Trophoblast cell (in vitro differentiated cells and primary cell): ENCODE data around the gene BCL11B.

ENCODE experiments used
- DNase-seq, 2 donors: peaks; one replicate each; pipeline ENCODE4 v3.0.0-alpha.2; 2016
- H2AFZ ChIP-seq: 2 replicates; pipeline ENCODE4 v1.6.1; 2013; ENCODE audit warnings: low read length, moderate library complexity, mild to moderate bottlenecking; ENCODE audit not compliant: insufficient read depth, poor library complexity
- H2AK5ac ChIP-seq: 2 replicates; pipeline ENCODE4 v1.6.1; 2013; ENCODE audit warnings: mild to moderate bottlenecking, low read length
- H2BK120ac ChIP-seq: 2 replicates; pipeline ENCODE4 v1.6.1; 2013; ENCODE audit warnings: low read length, mild to moderate bottlenecking, moderate library complexity; ENCODE audit not compliant: insufficient read depth, poor library complexity
- H2BK12ac ChIP-seq: 2 replicates; pipeline ENCODE4 v1.6.1; 2013; ENCODE audit warnings: mild to moderate bottlenecking, low read length, moderate library complexity
- H2BK5ac ChIP-seq: 2 replicates; pipeline ENCODE4 v1.6.1; 2013; ENCODE audit warnings: low read length, low read depth, moderate library complexity, mild to moderate bottlenecking; ENCODE audit not compliant: poor library complexity
- H3K14ac ChIP-seq: 2 replicates; pipeline ENCODE4 v1.6.1; 2013; ENCODE audit warnings: mild to moderate bottlenecking, low read length
- H3K18ac ChIP-seq: 2 replicates; pipeline ENCODE4 v1.6.1; 2013; ENCODE audit warnings: mild to moderate bottlenecking, low read length
- H3K23ac ChIP-seq: 2 replicates; pipeline ENCODE4 v1.6.1; 2013; ENCODE audit warnings: low read length
- H3K27ac ChIP-seq: 2 replicates; pipeline ENCODE4 v1.5.1; 2013; ENCODE audit warnings: low read depth, mild to moderate bottlenecking, inconsistent platforms, low read length, moderate library complexity
- H3K27me3 ChIP-seq: 2 replicates; pipeline ENCODE4 v1.6.1; 2013; ENCODE audit warnings: inconsistent platforms, mild to moderate bottlenecking, low read length, moderate library complexity; ENCODE audit not compliant: insufficient read depth
- H3K36me3 ChIP-seq, 2 experiments: 1 replicate in 1 of 2; 2 replicates in 1 of 2; pipeline ENCODE4 v1.6.1; 2013; ENCODE audit warnings: low read length in 2 of 2, mild to moderate bottlenecking in 2 of 2, moderate library complexity in 1 of 2; ENCODE audit not compliant: insufficient read depth in 2 of 2, control insufficient read depth in 1 of 2
- H3K4ac ChIP-seq: 2 replicates; pipeline ENCODE4 v1.6.1; 2013; ENCODE audit warnings: low read depth, mild to moderate bottlenecking, low read length, moderate library complexity
- H3K4me1 ChIP-seq, 2 experiments: 1 replicate in 1 of 2; 2 replicates in 1 of 2; pipeline ENCODE4 v1.6.1; 2013; ENCODE audit warnings: low read length in 2 of 2, mild to moderate bottlenecking in 2 of 2, moderate library complexity in 1 of 2; ENCODE audit not compliant: insufficient read depth in 2 of 2, control insufficient read depth in 1 of 2
- H3K4me2 ChIP-seq: 2 replicates; pipeline ENCODE4 v1.6.1; 2013; ENCODE audit warnings: inconsistent platforms, mild to moderate bottlenecking, low read length, moderate library complexity
- H3K4me3 ChIP-seq: 2 replicates; pipeline ENCODE4 v1.5.1; 2013; ENCODE audit warnings: mild to moderate bottlenecking, low read depth, low read length, inconsistent platforms
- H3K79me1 ChIP-seq: one replicate; pipeline ENCODE4 v1.6.1; 2013; ENCODE audit warnings: low read length
- H3K79me2 ChIP-seq: 2 replicates; pipeline ENCODE4 v1.6.1; 2013; ENCODE audit warnings: low read length, mild to moderate bottlenecking; ENCODE audit not compliant: control insufficient read depth, insufficient read depth, poor library complexity
- H3K9ac ChIP-seq: 2 replicates; pipeline ENCODE4 v1.6.1; 2013; ENCODE audit warnings: mild to moderate bottlenecking, low read length
- H3K9me3 ChIP-seq: 2 replicates; pipeline ENCODE4 v1.6.1; 2013; ENCODE audit warnings: low read depth, mild to moderate bottlenecking, control low read depth, inconsistent platforms, low read length; ENCODE audit not compliant: insufficient read depth
- H4K12ac ChIP-seq: 2 replicates; pipeline ENCODE4 v1.6.1; 2013; ENCODE audit warnings: low read depth, mild to moderate bottlenecking, low read length, moderate library complexity
- H4K8ac ChIP-seq: 2 replicates; pipeline ENCODE4 v1.6.1; 2013; ENCODE audit warnings: low read depth, mild to moderate bottlenecking, low read length, moderate library complexity
- H4K91ac ChIP-seq: one replicate; pipeline ENCODE4 v1.6.1; 2013; ENCODE audit warnings: low read depth, mild to moderate bottlenecking, low read length, moderate library complexity
- WGBS: extraction: QIAGEN DNeasy Blood & Tissue Kit; methylation state at CpG from one replicate; pipeline ENCODE4 v1.1.7; 2013; ENCODE audit warnings: missing lambda C conversion rate; ENCODE audit not compliant: insufficient read length, insufficient coverage; ENCODE audit errors: extremely low coverage; 5-methylcytosine and 5-hydroxymethylcytosine counted together

Gene BCL11B

GRCh38 chr14:99158646-99159165, 113.3 kb downstream of the BCL11B start:
- no peak for DNase-seq
- WGBS = no CpG with 5 or more reads among the region's 7 CpGs
- H3K79me2 ChIP-seq = no peaks in the 10 kb centered on the region

GRCh38 chr14:99158150-99158549, 113.8 kb downstream of the BCL11B start:
- Histone ChIP-seq H3K4me3 (no peak overlapping the region), H3K79me2 (no peaks in the 10 kb centered on the region), H3K4me1 (peaks cover 3 to 13% of the 10 kb centered on the region in 2 experiments), H2BK12ac (no peak overlapping the region), H2BK5ac (no peak overlapping the region), H3K9ac (no peak overlapping the region), H3K36me3 (no peaks in the 10 kb centered on the region), H3K23ac (no peak overlapping the region), H3K79me1 (no peaks in the 10 kb centered on the region), H3K14ac (no peak overlapping the region), H3K27me3 (no peaks in the 10 kb centered on the region), H2AK5ac (no peak overlapping the region), H4K8ac (no peak overlapping the region), H3K4me2 (no peak overlapping the region), H3K9me3 (peaks cover 5% of the 10 kb centered on the region), H3K18ac (no peak overlapping the region), H2BK120ac (no peak overlapping the region), H3K27ac (no peak overlapping the region), H3K4ac (no peak overlapping the region), H4K12ac (no peak overlapping the region), H2AFZ (no peak overlapping the region), H4K91ac (no peak overlapping the region)
- WGBS = no CpG with 5 or more reads among the region's 4 CpGs
- DNase-seq = peak in 1 of 2 donors; percentile 35

More at GRCh38 chr14:99158646-99159165, 113.3 kb downstream of the BCL11B start:
- H3K9ac ChIP-seq = no peak overlapping the region
- H3K18ac ChIP-seq = no peak overlapping the region
- no peak overlapping the region for H3K4me2 ChIP-seq
- no peak overlapping the region for H3K4me3 ChIP-seq
- no peaks in the 10 kb centered on the region for H3K27me3 ChIP-seq
- no peaks in the 10 kb centered on the region for H3K79me1 ChIP-seq
- no peak overlapping the region for H4K8ac ChIP-seq
- no peak overlapping the region for H2BK12ac ChIP-seq
- H3K23ac ChIP-seq = no peak overlapping the region
- H2BK5ac ChIP-seq = no peak overlapping the region
- H3K9me3 ChIP-seq = peaks cover 5% of the 10 kb centered on the region
- no peak overlapping the region for H3K27ac ChIP-seq
- H3K14ac ChIP-seq = no peak overlapping the region
- no peak overlapping the region for H4K12ac ChIP-seq
- H2AK5ac ChIP-seq = no peak overlapping the region
- no peak overlapping the region for H4K91ac ChIP-seq
- no peak overlapping the region for H2AFZ ChIP-seq
- H2BK120ac ChIP-seq = no peak overlapping the region
- no peaks in the 10 kb centered on the region for H3K36me3 ChIP-seq
- no peak overlapping the region for H3K4ac ChIP-seq
- peaks cover 3 to 13% of the 10 kb centered on the region in 2 experiments for H3K4me1 ChIP-seq

- whole genome bisulfite sequencing = no CpG with 5 or more reads among the region's 8 CpGs
- Histone ChIP-seq H3K4ac (no peak overlapping the region), H2BK5ac (no peak overlapping the region), H4K12ac (no peak overlapping the region), H3K4me1 (peaks cover 3 to 13% of the 10 kb centered on the region in 2 experiments), H4K8ac (no peak overlapping the region), H2BK120ac (no peak overlapping the region), H3K36me3 (no peaks in the 10 kb centered on the region), H3K79me1 (no peaks in the 10 kb centered on the region), H4K91ac (no peak overlapping the region), H2AFZ (no peak overlapping the region), H3K4me2 (no peak overlapping the region), H3K9me3 (peaks cover 5% of the 10 kb centered on the region), H3K4me3 (no peak overlapping the region), H3K79me2 (no peaks in the 10 kb centered on the region), H3K18ac (no peak overlapping the region), H3K14ac (no peak overlapping the region), H2AK5ac (no peak overlapping the region), H3K27me3 (no peaks in the 10 kb centered on the region), H3K27ac (no peak overlapping the region), H2BK12ac (no peak overlapping the region), H3K9ac (no peak overlapping the region), H3K23ac (no peak overlapping the region)
- no peak for DNase-seq
Observed at GRCh38 chr14:99157676-99158075, 114.3 kb downstream of the BCL11B start.

GRCh38 chr14:99157246-99157645, 114.8 kb downstream of the BCL11B start:
- no peak overlapping the region for H4K12ac ChIP-seq
- H3K9ac ChIP-seq = no peak overlapping the region
- no peak overlapping the region for H3K4me3 ChIP-seq
- no peak overlapping the region for H2BK12ac ChIP-seq
- H3K23ac ChIP-seq = no peak overlapping the region
- no peaks in the 10 kb centered on the region for H3K79me1 ChIP-seq
- no peak overlapping the region for H3K4ac ChIP-seq
- H4K91ac ChIP-seq = no peak overlapping the region
- H3K4me2 ChIP-seq = no peak overlapping the region
- no peak overlapping the region for H3K27ac ChIP-seq
- H2AK5ac ChIP-seq = no peak overlapping the region
- no peaks in the 10 kb centered on the region for H3K79me2 ChIP-seq
- no peak overlapping the region for H3K14ac ChIP-seq
- no CpG with 5 or more reads among the region's 8 CpGs for WGBS
- no peak for DNase-seq
- H3K36me3 ChIP-seq = no peaks in the 10 kb centered on the region
- no peak overlapping the region for H3K18ac ChIP-seq
- H2BK5ac ChIP-seq = no peak overlapping the region
- H2BK120ac ChIP-seq = no peak overlapping the region
- H3K9me3 ChIP-seq = peaks cover 5% of the 10 kb centered on the region
- peaks cover 3 to 13% of the 10 kb centered on the region in 2 experiments for H3K4me1 ChIP-seq
- no peak overlapping the region for H2AFZ ChIP-seq
- no peaks in the 10 kb centered on the region for H3K27me3 ChIP-seq
- no peak overlapping the region for H4K8ac ChIP-seq
